Frontal cortex (tissue), 4 donors: ENCODE results near the gene MAPKAPK2. TPM values are rescaled to one million over a fixed set of nuclear protein-coding genes. Genes with fewer than 3 reads are reported as not detected.

Experiments used
- DNase-seq, 2 donors: peaks; one replicate each; pipeline ENCODE4 v3.0.0; 2012; ENCODE audit warnings: low spot score in 2 of 2
- FAIRE-seq: peaks from 2 replicates; lab custom pipeline; 2012; peaks lifted over from hg19 to GRCh38; lab: Jason Lieb, UNC
- total RNA-seq: library from RNA; depleted of rRNA; stranded (reverse); fragments of >200 nt; gene quantifications from one replicate; pipeline ENCODE4 v1.2.3, GENCODE V29; 2014
- donor health status: control.
- donor health status: control.
- donor health status: control.

Gene MAPKAPK2
- total RNA-seq, 1 donor from 2014 or later: 7.3 TPM

- DNase-seq: no peak
- FAIRE-seq: no peak
Measured at GRCh38 chr1:206658264-206658980, 26.3 kb upstream of the MAPKAPK2 start.

GRCh38 chr1:206658981-206659273, 25.8 kb upstream of the MAPKAPK2 start:
- no peak for FAIRE-seq
- no peak for DNase-seq

- DNase-seq: no peak
- no peak for FAIRE-seq
Measured at GRCh38 chr1:206660136-206660535, 24.6 kb upstream of the MAPKAPK2 start.

GRCh38 chr1:206661161-206661820, 23.4 kb upstream of the MAPKAPK2 start:
- FAIRE-seq: no peak
- DNase-seq: no peak

- FAIRE-seq: no peak
- DNase-seq: no peak
Measured at GRCh38 chr1:206662396-206663092, 22.2 kb upstream of the MAPKAPK2 start.

GRCh38 chr1:206663362-206663761, 21.3 kb upstream of the MAPKAPK2 start:
- no peak for DNase-seq
- no peak for FAIRE-seq

GRCh38 chr1:206663832-206664652, 20.7 kb upstream of the MAPKAPK2 start:
- FAIRE-seq (no peak), DNase-seq (peak; percentile 61 to 72)

- no peak for FAIRE-seq
- no peak for DNase-seq
Measured at GRCh38 chr1:206664740-206665139, 20.0 kb upstream of the MAPKAPK2 start.

- FAIRE-seq (no peak), DNase-seq (no peak)
Measured at GRCh38 chr1:206666031-206666561, 18.6 kb upstream of the MAPKAPK2 start.

GRCh38 chr1:206666954-206667665, 17.6 kb upstream of the MAPKAPK2 start:
- DNase-seq: no peak
- FAIRE-seq: no peak

GRCh38 chr1:206668351-206668750, 16.4 kb upstream of the MAPKAPK2 start:
- FAIRE-seq: no peak

GRCh38 chr1:206668874-206669410, 15.8 kb upstream of the MAPKAPK2 start:
- no peak for DNase-seq
- FAIRE-seq: no peak

More at GRCh38 chr1:206668351-206668750, 16.4 kb upstream of the MAPKAPK2 start:
- no peak for DNase-seq

GRCh38 chr1:206672011-206672688, 12.6 kb upstream of the MAPKAPK2 start:
- DNase-seq (no peak), FAIRE-seq (no peak)

GRCh38 chr1:206672844-206673758, 11.6 kb upstream of the MAPKAPK2 start:
- FAIRE-seq: no peak
- DNase-seq: no peak

- FAIRE-seq: no peak
- no peak for DNase-seq
Measured at GRCh38 chr1:206674236-206674635, 10.5 kb upstream of the MAPKAPK2 start.

GRCh38 chr1:206674745-206675175, 9.9 kb upstream of the MAPKAPK2 start:
- FAIRE-seq (no peak), DNase-seq (no peak)

- DNase-seq: no peak
- no peak for FAIRE-seq
Measured at GRCh38 chr1:206676499-206676898, 8.2 kb upstream of the MAPKAPK2 start.

- FAIRE-seq (no peak), DNase-seq (no peak)
Measured at GRCh38 chr1:206678490-206678889, 6.2 kb upstream of the MAPKAPK2 start.
